GM18498 (cell line): ENCODE data around the gene OXLD1.

Experiments used
- ATAC-seq: cut with Tn5 transposase; IDR thresholded peaks from one replicate; pipeline ENCODE4 v1.9.1; 2021; ENCODE audit warnings: mild to moderate bottlenecking, moderate library complexity; ENCODE audit not compliant: unreplicated experiment

The OXLD1 gene

DNA sequence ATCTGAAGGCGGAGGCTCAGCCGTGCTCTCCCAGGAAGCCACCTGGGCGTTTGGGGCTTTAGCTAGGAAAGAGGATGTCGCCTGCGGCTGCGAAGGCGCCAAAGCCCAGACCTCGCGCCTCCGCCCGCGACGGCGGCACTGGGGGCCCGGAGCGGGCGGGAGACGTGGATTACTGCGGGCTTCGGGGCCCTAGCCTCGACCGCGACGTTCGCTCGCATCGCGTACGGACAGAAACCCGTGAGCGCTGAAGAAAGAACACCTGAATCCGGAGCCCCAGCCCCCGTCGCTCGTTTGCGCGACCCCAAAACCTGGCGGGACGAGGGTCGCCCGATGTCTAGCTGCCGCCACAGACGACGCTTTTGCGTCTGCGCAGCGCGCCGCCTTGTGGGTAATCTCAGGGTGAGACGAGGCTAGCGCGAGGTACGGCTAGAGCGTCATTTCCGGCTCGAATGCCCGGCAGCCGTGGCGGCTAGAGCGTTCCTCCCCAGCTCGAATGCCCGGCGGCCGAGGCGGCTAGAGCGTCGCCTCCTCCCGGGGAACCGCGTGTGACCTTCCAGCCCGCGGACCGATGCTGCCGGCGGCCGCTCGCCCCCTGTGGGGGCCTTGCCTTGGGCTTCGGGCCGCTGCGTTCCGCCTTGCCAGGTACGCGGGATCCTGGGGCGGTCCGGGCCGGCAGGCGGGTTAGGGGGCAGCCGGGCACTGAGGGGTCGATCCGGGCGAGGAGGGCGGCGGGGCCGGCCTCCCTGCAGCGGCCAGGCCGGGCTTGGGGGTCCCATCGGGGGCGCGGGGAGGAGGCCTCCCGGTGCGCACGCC lies 36.7 kb upstream of the OXLD1 start, which contains the start of gene MRPL12:
MRPL12 (plus strand) TSS at position 434 of the 813 bp plus-strand sequence; CDS start at position 569, 135 bp downstream.
- peak; percentile 83 for ATAC-seq

DNA sequence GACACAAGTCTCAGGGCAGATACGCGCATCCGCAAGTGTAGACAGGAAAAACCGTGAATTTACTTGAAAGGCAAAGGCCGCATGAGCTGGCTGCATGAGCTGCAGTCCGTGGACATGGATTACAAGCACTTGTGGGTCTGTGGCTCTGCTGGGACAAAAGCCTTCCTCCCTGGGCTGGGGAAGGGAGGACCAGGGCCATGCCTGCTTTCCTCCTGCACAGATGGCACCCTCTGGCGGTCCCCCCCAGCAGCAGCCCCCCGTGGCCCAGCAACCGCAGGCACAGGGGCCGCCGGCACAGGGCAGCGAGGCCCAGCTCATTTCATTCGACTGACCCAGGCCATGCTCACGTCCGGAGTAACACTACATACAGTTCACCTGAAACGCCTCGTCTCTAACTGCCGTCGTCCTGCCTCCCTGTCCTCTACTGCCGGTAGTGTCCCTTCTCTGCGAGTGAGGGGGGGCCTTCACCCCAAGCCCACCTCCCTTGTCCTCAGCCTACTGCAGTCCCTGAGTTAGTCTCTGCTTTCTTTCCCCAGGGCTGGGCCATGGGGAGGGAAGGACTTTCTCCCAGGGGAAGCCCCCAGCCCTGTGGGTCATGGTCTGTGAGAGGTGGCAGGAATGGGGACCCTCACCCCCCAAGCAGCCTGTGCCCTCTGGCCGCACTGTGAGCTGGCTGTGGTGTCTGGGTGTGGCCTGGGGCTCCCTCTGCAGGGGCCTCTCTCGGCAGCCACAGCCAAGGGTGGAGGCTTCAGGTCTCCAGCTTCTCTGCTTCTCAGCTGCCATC lies 35.1 kb upstream of the OXLD1 start:
- no peak for ATAC-seq

GRCh38 chr17:81700353-81701287 lies 34.2 kb upstream of the OXLD1 start:
- ATAC-seq = no peak

DNA sequence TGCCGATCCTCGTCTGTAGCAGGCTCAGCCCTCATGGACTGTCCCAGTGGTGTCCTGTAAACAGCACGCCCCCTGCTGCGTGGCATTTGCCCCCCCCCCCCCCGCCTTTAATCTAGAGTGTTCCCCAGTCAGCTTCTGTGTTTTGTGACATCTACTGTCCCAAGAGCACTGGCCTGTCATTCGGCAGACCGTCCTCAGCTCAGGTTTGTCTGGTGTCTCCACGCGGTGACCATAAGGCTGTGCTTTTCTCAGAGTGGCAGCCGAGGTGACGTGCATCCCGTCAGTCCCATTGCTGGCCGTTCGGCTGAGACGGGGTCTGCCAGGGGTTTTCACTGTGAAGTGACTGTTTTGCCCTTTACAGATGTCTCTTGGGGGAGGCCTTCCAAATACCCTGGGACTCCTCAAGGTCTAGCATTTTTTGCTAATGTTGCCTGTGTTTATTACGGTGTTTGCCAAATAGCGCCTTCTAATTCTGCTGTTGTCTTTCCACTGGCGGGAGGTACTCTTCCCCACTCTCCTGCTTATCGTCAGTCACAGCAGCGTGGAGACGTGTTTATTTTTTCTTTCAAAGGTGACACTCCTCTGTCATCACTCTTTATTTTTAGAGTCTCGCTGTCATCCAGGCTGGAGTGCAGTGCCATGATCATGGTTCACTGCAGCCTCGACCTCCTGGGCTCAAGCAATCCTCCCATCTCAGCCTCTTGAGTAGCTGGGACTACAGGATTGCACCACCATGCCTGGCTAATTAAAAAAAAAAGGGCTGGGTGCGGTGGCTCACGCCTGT lies 31.0 kb upstream of the OXLD1 start:
- no peak for ATAC-seq

DNA sequence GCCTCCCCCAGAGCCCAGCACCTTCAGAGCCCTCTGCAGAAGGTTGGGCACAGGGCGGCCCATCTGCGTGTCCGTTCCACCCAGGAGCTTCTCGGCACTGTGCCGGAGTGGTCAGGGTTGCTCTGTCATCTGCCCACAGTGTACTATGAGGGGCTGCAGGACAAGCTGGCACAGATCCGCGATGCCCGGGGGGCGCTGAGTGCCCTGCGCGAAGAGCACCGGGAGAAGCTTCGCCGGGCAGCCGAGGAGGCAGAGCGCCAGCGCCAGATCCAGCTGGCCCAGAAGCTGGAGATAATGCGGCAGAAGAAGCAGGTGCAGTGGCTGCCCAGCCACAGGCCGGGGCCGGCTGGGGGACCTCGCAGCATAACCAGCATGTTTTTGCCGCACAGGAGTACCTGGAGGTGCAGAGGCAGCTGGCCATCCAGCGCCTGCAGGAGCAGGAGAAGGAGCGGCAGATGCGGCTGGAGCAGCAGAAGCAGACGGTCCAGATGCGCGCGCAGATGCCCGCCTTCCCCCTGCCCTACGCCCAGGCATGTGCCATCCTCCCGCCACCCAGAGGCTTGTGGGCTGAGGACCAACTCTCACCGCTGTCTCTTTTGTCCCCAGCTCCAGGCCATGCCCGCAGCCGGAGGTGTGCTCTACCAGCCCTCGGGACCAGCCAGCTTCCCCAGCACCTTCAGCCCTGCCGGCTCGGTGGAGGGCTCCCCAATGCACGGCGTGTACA lies 30.0 kb upstream of the OXLD1 start:
- ATAC-seq = no peak

GRCh38 chr17:81695801-81696200 lies 29.4 kb upstream of the OXLD1 start:
- no peak for ATAC-seq

- ATAC-seq = no peak
Measured at GRCh38 chr17:81695211-81695610, 28.8 kb upstream of the OXLD1 start.

DNA sequence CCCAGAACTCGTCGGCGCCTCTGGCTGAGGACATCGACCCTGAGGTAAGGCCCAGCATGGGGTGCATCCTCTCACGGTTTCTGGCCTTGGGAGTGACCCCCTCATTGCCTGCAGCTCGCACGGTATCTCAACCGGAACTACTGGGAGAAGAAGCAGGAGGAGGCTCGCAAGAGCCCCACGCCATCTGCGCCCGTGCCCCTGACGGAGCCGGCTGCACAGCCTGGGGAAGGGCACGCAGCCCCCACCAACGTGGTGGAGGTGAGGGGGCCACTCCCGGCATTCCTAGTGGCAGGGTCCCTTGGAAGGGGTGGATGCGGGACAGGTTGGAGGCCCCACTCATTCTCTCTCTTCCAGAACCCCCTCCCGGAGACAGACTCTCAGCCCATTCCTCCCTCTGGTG lies 28.4 kb upstream of the OXLD1 start:
- ATAC-seq = no peak

- no peak for ATAC-seq
Measured at GRCh38 chr17:81693509-81694210, 27.3 kb upstream of the OXLD1 start.

- ATAC-seq = no peak
Measured at GRCh38 chr17:81691608-81692007, 25.2 kb upstream of the OXLD1 start.

- ATAC-seq = no peak
Measured at GRCh38 chr17:81691196-81691595, 24.8 kb upstream of the OXLD1 start.

DNA sequence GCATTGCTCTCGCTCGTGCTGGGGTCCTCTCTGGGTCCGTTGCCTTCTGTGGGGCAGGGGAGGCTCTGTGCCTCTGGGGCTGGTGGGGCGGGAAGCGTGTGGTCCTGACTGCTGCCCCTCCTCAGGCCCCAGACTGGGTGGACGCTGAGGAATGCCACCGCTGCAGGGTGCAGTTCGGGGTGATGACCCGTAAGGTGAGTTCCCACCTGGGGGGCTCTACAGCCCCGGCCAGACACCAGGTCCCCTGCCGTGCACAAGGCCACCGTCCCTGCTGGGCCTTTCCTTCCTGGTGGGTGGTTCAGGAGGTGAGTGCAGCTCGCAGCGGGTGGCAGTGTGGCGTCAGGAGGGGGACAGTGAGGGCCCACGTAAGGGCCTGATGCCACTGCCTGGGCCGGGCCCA lies 24.1 kb upstream of the OXLD1 start:
- no peak for ATAC-seq

DNA sequence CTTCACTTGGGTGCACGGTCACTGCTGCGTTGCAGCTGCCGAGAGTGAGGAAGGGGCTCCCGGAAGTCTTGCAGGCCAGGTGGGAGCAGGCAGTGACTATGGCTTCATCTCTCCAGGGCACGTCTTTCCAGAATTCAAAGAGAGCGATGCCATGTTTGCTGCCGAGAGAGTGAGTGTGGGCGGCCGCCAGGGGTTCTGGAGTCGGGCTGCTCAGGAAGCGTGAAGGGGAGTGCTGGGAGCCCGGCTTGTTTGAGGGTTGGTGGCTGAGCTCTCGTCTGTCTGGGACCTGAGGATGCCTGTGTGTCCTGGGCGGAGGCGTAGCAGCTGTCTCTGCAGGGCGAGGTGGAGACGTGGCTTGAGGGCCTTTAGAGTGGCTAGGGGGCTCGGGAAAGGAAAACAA lies 23.7 kb upstream of the OXLD1 start:
- no peak for ATAC-seq

DNA sequence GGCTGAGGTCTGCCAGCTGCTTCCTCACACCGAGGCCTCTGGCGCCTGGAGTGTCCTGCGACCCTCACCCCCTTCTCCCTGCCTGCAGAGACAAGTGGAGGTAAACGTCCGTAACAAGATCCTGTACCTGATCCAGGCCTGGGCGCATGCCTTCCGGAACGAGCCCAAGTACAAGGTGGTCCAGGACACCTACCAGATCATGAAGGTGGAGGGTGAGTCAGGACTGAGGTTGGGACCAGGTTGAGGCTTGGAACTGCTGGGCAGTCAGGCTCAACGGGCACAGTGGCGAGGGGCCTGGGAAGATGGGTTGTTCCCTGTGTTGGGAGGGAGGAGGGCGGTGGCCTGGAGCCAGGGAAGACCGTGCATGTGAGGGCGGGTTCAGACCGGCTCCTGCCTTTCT lies 22.2 kb upstream of the OXLD1 start:
- no peak for ATAC-seq

- no peak for ATAC-seq
Measured at GRCh38 chr17:81687770-81688541, 21.6 kb upstream of the OXLD1 start.

- no peak for ATAC-seq
Measured at GRCh38 chr17:81686614-81687013, 20.2 kb upstream of the OXLD1 start.

DNA sequence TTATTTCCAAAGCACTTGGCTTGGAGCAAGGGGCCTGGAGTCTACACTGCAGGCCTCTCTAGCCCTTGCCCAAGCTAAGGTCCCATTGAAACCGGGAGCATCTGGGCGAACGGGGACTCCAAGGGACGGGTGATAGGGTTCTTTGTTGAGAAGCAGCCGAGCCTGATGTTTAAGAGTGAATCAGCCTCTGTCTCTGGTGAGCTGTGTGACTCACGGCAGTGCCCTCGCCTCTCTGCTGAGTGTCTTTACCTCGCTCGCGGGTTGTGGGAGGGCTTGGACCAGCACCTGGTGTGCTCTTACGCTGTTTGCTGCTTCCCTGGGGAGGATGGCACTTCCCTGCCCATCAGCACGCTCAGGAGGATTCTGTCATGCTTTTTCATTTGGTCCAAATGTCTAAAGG lies 18.7 kb upstream of the OXLD1 start:
- no peak for ATAC-seq

GRCh38 chr17:81684442-81684911 lies 18.1 kb upstream of the OXLD1 start:
- no peak for ATAC-seq
